ENCODE measurements around the gene SHISA5.

- TF ChIP-seq, protein P1, sequence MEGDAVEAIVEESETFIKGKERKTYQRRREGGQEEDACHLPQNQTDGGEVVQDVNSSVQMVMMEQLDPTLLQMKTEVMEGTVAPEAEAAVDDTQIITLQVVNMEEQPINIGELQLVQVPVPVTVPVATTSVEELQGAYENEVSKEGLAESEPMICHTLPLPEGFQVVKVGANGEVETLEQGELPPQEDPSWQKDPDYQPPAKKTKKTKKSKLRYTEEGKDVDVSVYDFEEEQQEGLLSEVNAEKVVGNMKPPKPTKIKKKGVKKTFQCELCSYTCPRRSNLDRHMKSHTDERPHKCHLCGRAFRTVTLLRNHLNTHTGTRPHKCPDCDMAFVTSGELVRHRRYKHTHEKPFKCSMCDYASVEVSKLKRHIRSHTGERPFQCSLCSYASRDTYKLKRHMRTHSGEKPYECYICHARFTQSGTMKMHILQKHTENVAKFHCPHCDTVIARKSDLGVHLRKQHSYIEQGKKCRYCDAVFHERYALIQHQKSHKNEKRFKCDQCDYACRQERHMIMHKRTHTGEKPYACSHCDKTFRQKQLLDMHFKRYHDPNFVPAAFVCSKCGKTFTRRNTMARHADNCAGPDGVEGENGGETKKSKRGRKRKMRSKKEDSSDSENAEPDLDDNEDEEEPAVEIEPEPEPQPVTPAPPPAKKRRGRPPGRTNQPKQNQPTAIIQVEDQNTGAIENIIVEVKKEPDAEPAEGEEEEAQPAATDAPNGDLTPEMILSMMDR (conservative IDR thresholded peaks at IDR 0.05; ENCODE audit: low read depth, low read length): no peak
- no peak for TF ChIP-seq EZH2 (IDR thresholded peaks at IDR 0.05; ENCODE audit: low read length, unreplicated experiment)
Observed at GRCh38 chr3:48511551-48511950, 7.6 kb upstream of the SHISA5 start.

Measured in PC-3 (cell line).